Smooth muscle cell (in vitro differentiated cells): ENCODE measurements around the gene SORCS2. TPM values are rescaled to one million over a fixed set of nuclear protein-coding genes. Genes with fewer than 3 reads are reported as not detected.

Experiments used
- DNase-seq: peaks from one replicate; lab custom pipeline; 2025; ENCODE audit not compliant: unreplicated experiment; lab: John Stamatoyannopoulos, UW
- H2AFZ ChIP-seq: fragments of 200-600 bp; sonication (generic); 2 replicates; pipeline ENCODE4 v1.6.0; 2016; ENCODE audit warnings: antibody characterized with exemption, low read depth, mild to moderate bottlenecking
- H3F3A ChIP-seq: fragments of 200-600 bp; sonication (generic); 2 replicates; pipeline ENCODE4 v1.6.0; 2017; ENCODE audit warnings: antibody characterized with exemption, low read depth
- H3K27ac ChIP-seq: fragments of 200-600 bp; sonication (generic); 2 replicates; pipeline ENCODE4 v1.5.1; 2016; ENCODE audit warnings: low read depth, mild to moderate bottlenecking
- H3K27me3 ChIP-seq: fragments of 200-600 bp; sonication (generic); 2 replicates; pipeline ENCODE4 v1.6.1; 2016; ENCODE audit warnings: low read depth, mild to moderate bottlenecking
- H3K36me3 ChIP-seq: fragments of 200-600 bp; sonication (generic); 2 replicates; pipeline ENCODE4 v1.5.1; 2016; ENCODE audit warnings: low read depth
- H3K4me1 ChIP-seq: fragments of 200-600 bp; sonication (generic); 2 replicates; pipeline ENCODE4 v1.5.1; 2016; ENCODE audit warnings: low read depth
- H3K4me2 ChIP-seq: fragments of 200-600 bp; sonication (generic); 2 replicates; pipeline ENCODE4 v1.6.0; 2016; ENCODE audit warnings: mild to moderate bottlenecking
- H3K4me3 ChIP-seq: fragments of 200-600 bp; sonication (generic); 2 replicates; pipeline ENCODE4 v1.5.1; 2016; ENCODE audit warnings: mild to moderate bottlenecking
- H3K79me2 ChIP-seq: fragments of 200-600 bp; sonication (generic); 2 replicates; pipeline ENCODE4 v1.6.0; 2016; ENCODE audit warnings: low read depth, mild to moderate bottlenecking
- H3K9ac ChIP-seq: fragments of 200-600 bp; sonication (generic); 2 replicates; pipeline ENCODE4 v1.6.0; 2016; ENCODE audit warnings: low read depth
- H3K9me3 ChIP-seq: fragments of 200-600 bp; sonication (generic); replicated peaks from 2 replicates; pipeline ENCODE4 v1.5.1; 2016; ENCODE audit warnings: low read depth
- H4K20me1 ChIP-seq: fragments of 200-600 bp; sonication (generic); 2 replicates; pipeline ENCODE4 v1.6.0; 2016; ENCODE audit warnings: low read depth
- WGBS: methylation state at CpG from one replicate; pipeline ENCODE4 v1.1.7; 2016; ENCODE audit warnings: low lambda C conversion rate; 5-methylcytosine and 5-hydroxymethylcytosine counted together
- polyA plus RNA-seq: library from polyadenylated mRNA; unstranded; fragments of >200 nt; fragmentation: Nextera tagmentation; extraction: Ambion mirVana; gene quantifications from 2 replicates; pipeline ENCODE4 v1.2.1, GENCODE V29; 2016
- total RNA-seq: library from RNA; depleted of rRNA; stranded (reverse); fragments of >200 nt; gene quantifications from 2 replicates; pipeline ENCODE4 v1.2.3, GENCODE V29; 2014
- TF ChIP-seq, protein P1 (sequence below): fragments of 200-600 bp; sonication (generic); IDR thresholded peaks from 2 replicates; pipeline ENCODE4 v1.5.1; 2017; ENCODE audit warnings: borderline replicate concordance, mild to moderate bottlenecking, antibody characterized with exemption; ENCODE audit not compliant: insufficient read depth, poor library complexity, severe bottlenecking

SORCS2 gene
- total and polyA plus RNA-seq, 2 experiments from 2014 or later = 5.2 to 9.3 TPM

DNA sequence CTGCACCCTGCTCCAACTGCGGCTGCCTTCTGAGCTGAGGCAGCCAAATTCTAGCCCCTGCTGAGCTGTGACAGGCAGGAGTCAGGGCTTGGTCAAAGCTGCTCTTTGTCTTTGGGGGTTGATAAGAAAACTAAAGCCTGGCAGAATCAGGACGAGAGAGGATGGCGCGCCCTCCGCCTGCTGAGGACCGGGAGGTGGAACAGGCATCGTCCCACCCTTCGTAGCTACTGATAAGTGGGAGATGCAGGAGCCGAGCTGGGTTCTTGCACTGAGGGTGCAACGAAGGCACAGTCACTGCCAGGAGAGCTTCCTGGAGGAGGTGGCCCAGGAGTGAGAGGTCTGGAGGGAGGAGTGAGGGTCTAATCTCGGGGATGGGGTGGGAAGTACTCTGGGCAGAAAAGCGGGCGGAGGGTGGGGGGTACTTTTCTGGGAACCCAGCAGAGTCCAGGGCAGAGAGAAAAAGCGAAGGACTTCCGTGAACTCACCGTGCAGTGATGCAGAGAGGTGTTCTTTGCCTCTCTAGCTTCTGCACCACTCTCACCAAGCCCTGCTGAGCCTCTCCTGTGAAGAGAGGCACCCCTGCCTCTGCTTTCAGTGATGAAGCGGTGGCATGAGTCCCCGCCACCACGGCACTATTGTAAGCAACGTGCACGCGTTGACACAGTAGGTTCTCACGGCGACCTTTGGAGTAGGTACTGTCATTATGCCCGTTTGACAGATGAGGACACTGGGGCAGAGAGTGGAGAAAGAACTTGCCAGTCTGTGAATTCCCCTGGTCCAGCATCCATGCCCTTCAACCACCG lies 107.8 kb downstream of the SORCS2 start:
- WGBS = 91% methylated on average over 26 of the region's 26 CpGs
- peaks cover 26% of the 10 kb centered on the region for H3K4me1 ChIP-seq
- H3K27me3 ChIP-seq = no peaks in the 10 kb centered on the region
- no peak overlapping the region for H3K9ac ChIP-seq
- TF ChIP-seq, protein P1, sequence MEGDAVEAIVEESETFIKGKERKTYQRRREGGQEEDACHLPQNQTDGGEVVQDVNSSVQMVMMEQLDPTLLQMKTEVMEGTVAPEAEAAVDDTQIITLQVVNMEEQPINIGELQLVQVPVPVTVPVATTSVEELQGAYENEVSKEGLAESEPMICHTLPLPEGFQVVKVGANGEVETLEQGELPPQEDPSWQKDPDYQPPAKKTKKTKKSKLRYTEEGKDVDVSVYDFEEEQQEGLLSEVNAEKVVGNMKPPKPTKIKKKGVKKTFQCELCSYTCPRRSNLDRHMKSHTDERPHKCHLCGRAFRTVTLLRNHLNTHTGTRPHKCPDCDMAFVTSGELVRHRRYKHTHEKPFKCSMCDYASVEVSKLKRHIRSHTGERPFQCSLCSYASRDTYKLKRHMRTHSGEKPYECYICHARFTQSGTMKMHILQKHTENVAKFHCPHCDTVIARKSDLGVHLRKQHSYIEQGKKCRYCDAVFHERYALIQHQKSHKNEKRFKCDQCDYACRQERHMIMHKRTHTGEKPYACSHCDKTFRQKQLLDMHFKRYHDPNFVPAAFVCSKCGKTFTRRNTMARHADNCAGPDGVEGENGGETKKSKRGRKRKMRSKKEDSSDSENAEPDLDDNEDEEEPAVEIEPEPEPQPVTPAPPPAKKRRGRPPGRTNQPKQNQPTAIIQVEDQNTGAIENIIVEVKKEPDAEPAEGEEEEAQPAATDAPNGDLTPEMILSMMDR = no peak
- H3K9me3 ChIP-seq = no peaks in the 10 kb centered on the region
- no peak overlapping the region for H3K4me2 ChIP-seq
- no peaks in the 10 kb centered on the region for H3F3A ChIP-seq
- no peaks in the 10 kb centered on the region for H3K79me2 ChIP-seq
- H3K36me3 ChIP-seq = no peaks in the 10 kb centered on the region
- no peaks in the 10 kb centered on the region for H4K20me1 ChIP-seq
- no peak overlapping the region for H2AFZ ChIP-seq
- no peak overlapping the region for H3K4me3 ChIP-seq
- H3K27ac ChIP-seq = no peak overlapping the region
- no peak for DNase-seq

DNA sequence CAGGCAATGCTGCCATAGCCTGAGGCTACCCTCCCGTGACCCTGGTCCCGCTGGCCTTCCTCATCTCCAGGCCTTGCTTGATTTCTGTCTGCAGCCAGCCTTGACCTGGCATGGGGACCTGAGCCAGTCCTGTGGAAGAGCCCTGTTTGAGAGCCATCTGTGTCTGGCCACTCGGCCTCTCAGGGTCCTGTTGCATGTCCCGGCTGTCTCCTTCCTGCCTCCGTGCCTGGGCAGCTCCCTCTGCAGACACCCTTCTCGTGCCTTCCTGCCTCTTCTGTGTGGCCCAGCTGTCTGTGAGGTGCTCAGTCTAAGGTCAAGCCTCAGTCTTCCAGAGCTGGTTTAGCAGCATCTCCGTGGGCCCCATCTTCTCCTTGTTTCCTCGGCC lies 108.4 kb downstream of the SORCS2 start:
- H3K9ac ChIP-seq = no peak overlapping the region
- H3K4me2 ChIP-seq = no peak overlapping the region
- TF ChIP-seq, protein P1 = no peak
- no peaks in the 10 kb centered on the region for H3K36me3 ChIP-seq
- no peak overlapping the region for H2AFZ ChIP-seq
- no peaks in the 10 kb centered on the region for H3K9me3 ChIP-seq
- no peaks in the 10 kb centered on the region for H3K27me3 ChIP-seq
- no peaks in the 10 kb centered on the region for H4K20me1 ChIP-seq
- 86% methylated on average over 8 of the region's 8 CpGs for WGBS
- H3K4me1 ChIP-seq = peaks cover 26% of the 10 kb centered on the region
- no peak overlapping the region for H3K27ac ChIP-seq
- no peak for DNase-seq
- no peaks in the 10 kb centered on the region for H3F3A ChIP-seq
- no peak overlapping the region for H3K4me3 ChIP-seq
- no peaks in the 10 kb centered on the region for H3K79me2 ChIP-seq

DNA sequence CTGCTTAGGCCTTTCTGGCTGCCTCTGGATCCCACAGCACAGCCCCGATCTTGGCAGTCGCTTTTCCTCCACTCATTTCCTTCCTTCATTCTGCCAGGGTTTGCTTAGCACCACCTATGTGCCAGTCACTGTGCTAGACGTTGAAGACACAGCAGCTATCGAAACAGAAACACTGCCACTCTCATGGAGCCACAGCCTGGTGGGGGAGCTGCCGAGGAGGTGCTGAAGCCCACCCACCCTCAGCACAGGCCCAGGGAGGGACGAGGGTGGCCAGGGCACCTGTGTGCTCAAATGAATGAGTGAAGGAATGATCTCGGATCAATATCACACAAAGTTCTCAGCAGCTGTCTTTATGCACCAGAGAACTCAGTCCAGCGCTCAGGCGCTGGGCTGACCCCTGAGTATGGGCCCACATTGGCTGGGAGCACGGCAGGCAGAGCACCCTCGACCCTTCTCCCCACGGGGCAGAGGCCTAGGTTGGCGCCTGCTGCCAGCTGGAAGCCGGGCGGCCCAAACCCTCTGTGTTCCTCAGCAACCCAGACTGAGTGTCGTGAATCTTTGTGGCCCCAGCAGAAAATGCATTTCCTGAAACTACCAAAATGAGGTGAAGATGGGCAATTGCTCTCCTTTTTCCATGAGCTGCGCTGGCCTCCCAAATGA lies 108.9 kb downstream of the SORCS2 start:
- no peaks in the 10 kb centered on the region for H3K79me2 ChIP-seq
- H3K36me3 ChIP-seq = no peaks in the 10 kb centered on the region
- peaks cover 26% of the 10 kb centered on the region for H3K4me1 ChIP-seq
- no peak overlapping the region for H3K27ac ChIP-seq
- H3K27me3 ChIP-seq = no peaks in the 10 kb centered on the region
- H2AFZ ChIP-seq = no peak overlapping the region
- H3K4me3 ChIP-seq = no peak overlapping the region
- TF ChIP-seq, protein P1 = no peak
- no peaks in the 10 kb centered on the region for H3K9me3 ChIP-seq
- no peak overlapping the region for H3K4me2 ChIP-seq
- 94% methylated on average over 17 of the region's 17 CpGs for WGBS
- no peak overlapping the region for H3K9ac ChIP-seq
- DNase-seq = no peak
- H3F3A ChIP-seq = no peaks in the 10 kb centered on the region
- H4K20me1 ChIP-seq = no peaks in the 10 kb centered on the region
